ENCODE data around the gene POLN.

- TF ChIP-seq CTCF (conservative IDR thresholded peaks at IDR 0.05; ENCODE audit: low read depth in 2 of 2) (peak; percentile 29 to 46), REST (IDR thresholded peaks at IDR 0.05; ENCODE audit: unreplicated experiment) (no peak), POLR2AphosphoS5 (IDR thresholded peaks at IDR 0.05; ENCODE audit: low read depth) (no peak), EZH2phosphoT487 (IDR thresholded peaks at IDR 0.05; ENCODE audit: unreplicated experiment) (no peak), EZH2 (IDR thresholded peaks at IDR 0.05; ENCODE audit: low read depth, unreplicated experiment) (no peak), CREB1 (CRISPR knock-in tag; IDR thresholded peaks at IDR 0.05; ENCODE audit: low read depth) (no peak), ZNF331 (CRISPR knock-in tag; IDR thresholded peaks at IDR 0.05; ENCODE audit: low read depth) (no peak), ZNF462 (CRISPR knock-in tag; IDR thresholded peaks at IDR 0.05) (no peak)
Measured at GRCh38 chr4:2243681-2244380, 1.9 kb upstream of the POLN start.
